Nephron progenitor cell (in vitro differentiated cells): ENCODE measurements around the gene RMDN2.

Source experiments
- DNase-seq: peaks from one replicate; pipeline ENCODE4 v3.0.0; 2021
- H3K27ac Mint-ChIP-seq: 2 replicates; pipeline ENCODE4 v1.8.0; 2021; ENCODE audit warnings: mild to moderate bottlenecking, moderate library complexity, mixed read lengths
- H3K27me3 Mint-ChIP-seq: 2 replicates; pipeline ENCODE4 v1.8.0; 2021; ENCODE audit warnings: mild to moderate bottlenecking, low read depth, mixed read lengths; ENCODE audit not compliant: poor library complexity
- H3K36me3 Mint-ChIP-seq: 2 replicates; pipeline ENCODE4 v1.8.0; 2021; ENCODE audit warnings: low read depth, mixed read lengths
- H3K4me1 Mint-ChIP-seq: 2 replicates; pipeline ENCODE4 v1.8.0; 2021; ENCODE audit warnings: mixed read lengths
- H3K4me3 Mint-ChIP-seq: 2 replicates; pipeline ENCODE4 v1.8.0; 2021; ENCODE audit warnings: mild to moderate bottlenecking, moderate library complexity, mixed read lengths
- H3K9me3 Mint-ChIP-seq: 2 replicates; pipeline ENCODE4 v1.8.0; 2021; ENCODE audit warnings: mild to moderate bottlenecking, moderate library complexity, mixed read lengths
- CTCF ChIP-seq: fragments of 200-600 bp; sonication (generic); IDR thresholded peaks from 2 replicates; pipeline ENCODE4 v1.5.0; 2021; ENCODE audit warnings: antibody characterized with exemption

Gene RMDN2

GRCh38 chr2:38057651-38058410 is 132.7 kb downstream of the RMDN2 start:
- Mint-ChIP-seq H3K9me3 (no peaks in the 10 kb centered on the region), H3K36me3 (no peaks in the 10 kb centered on the region), H3K4me1 (peaks cover 11% of the 10 kb centered on the region), H3K27me3 (peaks cover 13% of the 10 kb centered on the region), H3K27ac (no peak overlapping the region), H3K4me3 (no peak overlapping the region)
- TF ChIP-seq CTCF, result no peak
- DNase-seq, result no peak

GRCh38 chr2:38060236-38061018 is 135.3 kb downstream of the RMDN2 start:
- Mint-ChIP-seq H3K9me3 (no peaks in the 10 kb centered on the region), H3K27ac (no peak overlapping the region), H3K4me1 (peaks cover 20% of the 10 kb centered on the region), H3K36me3 (no peaks in the 10 kb centered on the region), H3K4me3 (no peak overlapping the region), H3K27me3 (peaks cover 9% of the 10 kb centered on the region)
- DNase-seq, result no peak
- no peak for TF ChIP-seq CTCF

- H3K27ac Mint-ChIP-seq, result no peak overlapping the region
These were observed 139.9 kb downstream of the RMDN2 start for GRCh38 chr2:38064801-38065501.

GRCh38 chr2:38065502-38066135 is 140.5 kb downstream of the RMDN2 start:
- Mint-ChIP-seq H3K27me3 (peaks cover 9% of the 10 kb centered on the region), H3K9me3 (no peaks in the 10 kb centered on the region), H3K4me3 (no peak overlapping the region), H3K27ac (peak overlapping the region; percentile 89), H3K4me1 (peaks cover 33% of the 10 kb centered on the region), H3K36me3 (no peaks in the 10 kb centered on the region)
- no peak for DNase-seq
- TF ChIP-seq CTCF, result no peak

More at GRCh38 chr2:38064801-38065501, 139.9 kb downstream of the RMDN2 start:
- no peak for DNase-seq
- no peak overlapping the region for H3K4me3 Mint-ChIP-seq
- no peak for TF ChIP-seq CTCF
- peaks cover 38% of the 10 kb centered on the region for H3K4me1 Mint-ChIP-seq
- H3K9me3 Mint-ChIP-seq, result no peaks in the 10 kb centered on the region
- no peaks in the 10 kb centered on the region for H3K36me3 Mint-ChIP-seq
- H3K27me3 Mint-ChIP-seq, result peaks cover 8% of the 10 kb centered on the region

- Mint-ChIP-seq H3K36me3 (no peaks in the 10 kb centered on the region), H3K4me1 (peaks cover 33% of the 10 kb centered on the region), H3K4me3 (no peak overlapping the region), H3K9me3 (no peaks in the 10 kb centered on the region), H3K27ac (peak overlapping the region; percentile 44), H3K27me3 (peaks cover 13% of the 10 kb centered on the region)
- no peak for TF ChIP-seq CTCF
- DNase-seq, result no peak
These were observed 141.5 kb downstream of the RMDN2 start for GRCh38 chr2:38066421-38067115.
